ELR (cell line): ENCODE results near the gene PRPF18.

Experiments
- DNase-seq: peaks from one replicate; pipeline ENCODE4 v3.0.0-alpha.2; 2015; ENCODE audit warnings: low read depth

The PRPF18 gene

GRCh38 chr10:13637894-13638293 is 51.1 kb downstream of the PRPF18 start:
- DNase-seq = no peak

- DNase-seq = no peak
Observed at GRCh38 chr10:13642293-13642692, 55.5 kb downstream of the PRPF18 start.

- no peak for DNase-seq
Observed at GRCh38 chr10:13643016-13643415, 56.3 kb downstream of the PRPF18 start.

GRCh38 chr10:13644866-13645265 is 58.1 kb downstream of the PRPF18 start:
- DNase-seq = no peak

GRCh38 chr10:13648425-13648824 is 61.7 kb downstream of the PRPF18 start:
- no peak for DNase-seq

- no peak for DNase-seq
Observed at GRCh38 chr10:13649844-13650520, 63.2 kb downstream of the PRPF18 start.

- no peak for DNase-seq
Observed at GRCh38 chr10:13650961-13651360, 64.2 kb downstream of the PRPF18 start.

- DNase-seq = no peak
Observed at GRCh38 chr10:13651969-13652720, 65.4 kb downstream of the PRPF18 start.

GRCh38 chr10:13652860-13653259 is 66.1 kb downstream of the PRPF18 start:
- DNase-seq = no peak

- no peak for DNase-seq
Observed at GRCh38 chr10:13654118-13654830, 67.5 kb downstream of the PRPF18 start.

- DNase-seq = no peak
Observed at GRCh38 chr10:13654846-13655245, 68.1 kb downstream of the PRPF18 start.

- DNase-seq = no peak
Observed at GRCh38 chr10:13656337-13657100, 69.8 kb downstream of the PRPF18 start.

GRCh38 chr10:13657101-13657680 is 70.4 kb downstream of the PRPF18 start:
- no peak for DNase-seq

- no peak for DNase-seq
Observed at GRCh38 chr10:13658264-13658663, 71.5 kb downstream of the PRPF18 start.

- DNase-seq = no peak
Observed at GRCh38 chr10:13658871-13659685, 72.3 kb downstream of the PRPF18 start.

GRCh38 chr10:13659887-13660550 is 73.3 kb downstream of the PRPF18 start:
- peak; percentile 62 for DNase-seq

- DNase-seq = peak; percentile 23
Observed at GRCh38 chr10:13660551-13660920, 73.8 kb downstream of the PRPF18 start.

- DNase-seq = no peak
Observed at GRCh38 chr10:13661256-13661655, 74.5 kb downstream of the PRPF18 start.

- DNase-seq = no peak
Observed at GRCh38 chr10:13665516-13666262, 78.9 kb downstream of the PRPF18 start.

GRCh38 chr10:13668126-13668525 is 81.4 kb downstream of the PRPF18 start:
- DNase-seq = no peak
